Kidney epithelial cell (primary cell): ENCODE data around the gene SLC29A3. TPM values are rescaled to one million over a fixed set of nuclear protein-coding genes. Genes with fewer than 3 reads are reported as not detected.

Experiments used
- DNase-seq: peaks from one replicate; pipeline ENCODE4 v3.0.0-alpha.2; 2010; ENCODE audit warnings: low read depth
- H3K27me3 ChIP-seq: 2 replicates; pipeline ENCODE4 v1.6.0; 2011; ENCODE audit warnings: low read length; ENCODE audit not compliant: control insufficient read depth, insufficient read depth
- H3K36me3 ChIP-seq: 2 replicates; pipeline ENCODE4 v1.5.1; 2011; ENCODE audit warnings: low read length; ENCODE audit not compliant: control insufficient read depth, insufficient read depth
- H3K4me3 ChIP-seq: 2 replicates; pipeline ENCODE4 v1.5.1; 2011; ENCODE audit warnings: low read depth, mild to moderate bottlenecking, control low read depth, low read length
- CTCF ChIP-seq: IDR thresholded peaks from 2 replicates; pipeline ENCODE4 v1.5.1; 2011; ENCODE audit warnings: mild to moderate bottlenecking, moderate library complexity, low read length, control low read depth, inconsistent platforms; ENCODE audit not compliant: insufficient read depth, poor library complexity, severe bottlenecking
- total RNA-seq: library from RNA; depleted of rRNA; stranded (reverse); fragments of >200 nt; gene quantifications from 2 replicates; pipeline ENCODE4 v1.2.3, GENCODE V29; 2015

SLC29A3 gene
- total RNA-seq, 1 donor from 2014 or later: 3.6 TPM

GRCh38 chr10:71312811-71313789 lies 6.0 kb upstream of the SLC29A3 start:
- no peak for DNase-seq
- TF ChIP-seq CTCF: no peak
- Histone ChIP-seq H3K27me3 (peaks cover 13% of the 10 kb centered on the region), H3K4me3 (no peak overlapping the region), H3K36me3 (no peaks in the 10 kb centered on the region)

GRCh38 chr10:71314028-71314693 lies 4.9 kb upstream of the SLC29A3 start:
- TF ChIP-seq CTCF: peak; percentile 80
- peaks cover 13% of the 10 kb centered on the region for H3K27me3 ChIP-seq
- no peak for DNase-seq
- H3K36me3 ChIP-seq: no peaks in the 10 kb centered on the region
- H3K4me3 ChIP-seq: no peak overlapping the region

GRCh38 chr10:71314694-71315225 lies 4.3 kb upstream of the SLC29A3 start:
- Histone ChIP-seq H3K36me3 (no peaks in the 10 kb centered on the region), H3K27me3 (peaks cover 13% of the 10 kb centered on the region), H3K4me3 (no peak overlapping the region)
- DNase-seq: no peak
- TF ChIP-seq CTCF: no peak

GRCh38 chr10:71316056-71316785 lies 2.8 kb upstream of the SLC29A3 start:
- TF ChIP-seq CTCF: no peak
- no peaks in the 10 kb centered on the region for H3K36me3 ChIP-seq
- DNase-seq: no peak
- peaks cover 11% of the 10 kb centered on the region for H3K27me3 ChIP-seq
- H3K4me3 ChIP-seq: no peak overlapping the region

- Histone ChIP-seq H3K36me3 (no peaks in the 10 kb centered on the region), H3K27me3 (peaks cover 11% of the 10 kb centered on the region), H3K4me3 (no peak overlapping the region)
- no peak for DNase-seq
- TF ChIP-seq CTCF: no peak
Measured at GRCh38 chr10:71316786-71317160, 2.3 kb upstream of the SLC29A3 start.
